HG02981 (cell line): ENCODE data around the gene NACC2.

Experiments used
- ATAC-seq: cut with Tn5 transposase; IDR thresholded peaks from one replicate; pipeline ENCODE4 v1.9.1; 2021; ENCODE audit warnings: mild to moderate bottlenecking, moderate library complexity; ENCODE audit not compliant: unreplicated experiment

Gene NACC2

GRCh38 chr9:136131629-136132511 is 36.8 kb upstream of the NACC2 start:
- no peak for ATAC-seq

GRCh38 chr9:136129176-136129575 is 34.1 kb upstream of the NACC2 start:
- ATAC-seq, result no peak

DNA sequence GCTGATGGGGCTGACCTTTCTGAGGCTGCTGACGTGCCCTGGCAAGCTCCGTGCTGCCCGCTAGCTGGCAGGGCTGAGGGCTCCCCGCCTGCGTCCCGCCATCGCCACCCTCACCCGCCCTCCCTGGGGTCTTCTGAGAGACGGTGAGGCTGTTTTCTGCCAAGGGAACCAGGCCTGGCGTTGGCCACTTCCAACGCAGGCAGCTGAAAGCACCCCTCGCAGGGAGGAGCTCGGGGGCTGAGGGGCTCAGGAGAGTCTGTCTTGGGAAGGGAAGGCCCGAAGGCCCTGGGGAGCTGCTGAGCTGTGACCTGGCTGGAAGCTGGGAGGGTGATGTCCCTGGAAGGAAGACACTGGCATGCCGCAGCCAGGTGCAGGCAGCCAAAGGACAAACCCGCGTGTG is 33.3 kb upstream of the NACC2 start:
- ATAC-seq, result no peak

DNA sequence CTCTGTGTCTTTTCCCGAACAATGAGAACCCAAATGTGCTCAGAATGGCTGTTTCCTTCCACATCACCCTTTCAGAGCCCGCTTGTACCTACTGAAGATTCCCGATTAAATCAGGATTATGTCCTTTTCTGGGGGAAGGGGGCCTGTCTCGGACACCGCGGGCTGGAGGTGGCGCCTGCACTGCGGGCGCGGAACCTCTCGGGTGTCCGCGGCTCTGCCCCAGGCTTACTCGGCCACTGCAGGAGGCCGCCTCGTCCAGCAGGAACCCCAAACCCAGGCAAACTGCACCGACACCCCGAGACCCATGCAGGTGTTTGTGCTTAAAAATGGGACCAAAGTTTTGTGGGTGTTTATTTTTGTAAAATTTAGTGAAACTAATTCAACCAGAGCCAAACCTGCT is 32.2 kb upstream of the NACC2 start:
- ATAC-seq, result no peak

DNA sequence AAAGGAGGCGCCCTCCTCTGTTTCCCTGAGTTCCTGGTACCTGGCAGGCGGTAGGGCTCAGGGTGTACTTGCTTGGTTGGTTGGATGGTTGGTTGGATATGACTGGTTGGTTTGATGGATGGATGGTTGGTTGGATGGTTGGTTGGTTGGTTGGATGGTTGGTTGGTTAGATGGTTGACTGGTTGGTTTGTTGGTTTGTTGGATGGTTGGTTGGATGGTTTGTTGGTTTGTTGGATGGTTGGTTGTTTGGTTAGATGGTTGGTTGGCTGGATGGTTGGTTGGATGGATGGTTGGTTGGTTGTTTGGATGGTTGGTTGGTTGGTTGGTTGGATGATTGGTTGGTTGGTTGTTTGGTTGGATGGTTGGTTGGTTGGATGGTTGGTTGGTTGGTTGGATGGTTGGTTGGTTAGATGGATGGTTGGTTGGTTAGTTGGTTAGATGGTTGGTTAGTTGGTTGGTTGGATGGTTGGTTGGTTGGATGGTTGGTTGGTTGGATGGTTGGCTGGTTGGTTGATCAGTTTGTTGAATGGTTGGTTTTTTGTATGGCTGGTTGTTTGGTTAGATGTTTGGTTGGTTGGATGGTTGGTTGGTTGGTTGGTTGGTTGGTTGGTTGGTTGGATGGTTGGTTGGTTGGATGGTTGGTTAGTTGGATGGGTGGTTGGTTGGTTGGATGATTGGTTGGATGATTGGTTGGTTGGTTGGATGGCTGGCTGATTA is 30.0 kb upstream of the NACC2 start:
- no peak for ATAC-seq

GRCh38 chr9:136122425-136123383 is 27.6 kb upstream of the NACC2 start:
- no peak for ATAC-seq

- no peak for ATAC-seq
These were observed 26.7 kb upstream of the NACC2 start for GRCh38 chr9:136121801-136122200.

GRCh38 chr9:136120438-136120844 is 25.4 kb upstream of the NACC2 start:
- no peak for ATAC-seq

DNA sequence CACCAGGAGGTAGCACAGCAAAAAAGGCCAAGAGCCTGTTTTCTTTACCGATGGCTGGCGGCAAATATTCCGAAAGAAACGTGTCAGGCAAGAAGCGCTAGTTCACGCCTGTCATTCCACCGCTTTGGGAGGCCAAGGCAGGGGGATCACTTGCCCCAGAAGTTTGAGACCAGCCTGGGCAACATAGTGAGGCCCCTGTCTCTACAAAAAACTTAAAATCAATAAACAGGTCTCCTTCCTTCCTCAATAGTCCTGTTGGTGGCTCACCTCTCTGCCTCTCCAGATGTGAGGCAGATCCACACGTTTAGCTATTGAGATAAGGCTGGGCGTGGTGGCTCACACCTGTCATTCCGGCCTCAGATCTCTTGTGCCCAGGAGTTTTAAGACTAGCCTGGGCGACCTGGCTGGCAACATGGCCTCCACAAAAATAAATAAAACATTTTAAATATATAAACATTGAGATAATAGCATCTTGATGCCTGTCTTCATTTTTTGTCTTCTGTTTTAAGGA is 24.8 kb upstream of the NACC2 start:
- ATAC-seq, result no peak

DNA sequence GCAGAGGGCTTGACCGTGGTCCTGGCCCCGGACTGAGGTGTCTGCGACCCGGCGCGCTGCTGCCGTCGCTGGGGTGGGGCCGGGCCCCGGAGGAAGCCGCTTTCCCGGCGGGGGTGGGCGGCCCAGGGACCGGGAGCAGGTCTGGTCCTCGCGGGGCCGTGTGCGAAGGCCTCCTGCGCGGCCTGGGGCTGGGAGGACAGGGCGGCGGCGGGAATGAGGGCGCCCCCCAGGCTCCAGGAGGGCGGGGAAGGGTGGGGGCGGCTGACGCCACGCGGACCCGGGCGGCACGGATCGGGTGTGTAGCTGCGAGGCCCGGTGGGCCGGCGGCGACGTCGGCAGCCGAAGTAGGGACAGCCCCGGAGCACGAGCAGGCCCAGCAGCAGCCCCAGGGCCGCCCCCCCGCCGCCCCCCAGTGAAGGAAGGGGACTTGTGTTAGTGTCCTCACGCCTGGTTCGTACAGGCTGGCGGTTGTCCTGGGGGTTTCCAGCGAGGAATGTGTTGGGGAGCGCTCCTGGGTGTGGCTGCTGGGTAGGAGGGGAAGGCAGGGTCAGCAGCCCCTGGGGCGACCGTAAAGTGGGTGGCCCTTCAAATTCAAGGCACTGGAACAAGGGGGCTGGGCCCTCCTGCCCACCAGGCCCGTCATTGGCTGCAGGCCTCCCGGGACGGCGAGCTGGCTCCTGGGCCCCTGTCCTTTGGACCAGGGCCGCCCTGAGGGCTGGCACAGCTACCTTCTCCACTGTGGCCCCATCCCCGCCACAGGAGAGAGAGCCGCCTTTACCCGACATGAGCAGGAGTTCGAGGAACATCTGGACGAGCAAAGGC is 24.2 kb upstream of the NACC2 start:
- no peak for ATAC-seq

GRCh38 chr9:136118320-136119060 is 23.4 kb upstream of the NACC2 start, which contains the start of gene TMEM250:
Gene TMEM250 (minus strand): TSS chr9:136118875. CDS start chr9:136116900, 1,975 bp downstream.
- ATAC-seq, result peak; percentile 75

- no peak for ATAC-seq
These were observed 22.8 kb upstream of the NACC2 start for GRCh38 chr9:136117916-136118319.

- ATAC-seq, result no peak
These were observed 22.3 kb upstream of the NACC2 start for GRCh38 chr9:136117291-136117915.

DNA sequence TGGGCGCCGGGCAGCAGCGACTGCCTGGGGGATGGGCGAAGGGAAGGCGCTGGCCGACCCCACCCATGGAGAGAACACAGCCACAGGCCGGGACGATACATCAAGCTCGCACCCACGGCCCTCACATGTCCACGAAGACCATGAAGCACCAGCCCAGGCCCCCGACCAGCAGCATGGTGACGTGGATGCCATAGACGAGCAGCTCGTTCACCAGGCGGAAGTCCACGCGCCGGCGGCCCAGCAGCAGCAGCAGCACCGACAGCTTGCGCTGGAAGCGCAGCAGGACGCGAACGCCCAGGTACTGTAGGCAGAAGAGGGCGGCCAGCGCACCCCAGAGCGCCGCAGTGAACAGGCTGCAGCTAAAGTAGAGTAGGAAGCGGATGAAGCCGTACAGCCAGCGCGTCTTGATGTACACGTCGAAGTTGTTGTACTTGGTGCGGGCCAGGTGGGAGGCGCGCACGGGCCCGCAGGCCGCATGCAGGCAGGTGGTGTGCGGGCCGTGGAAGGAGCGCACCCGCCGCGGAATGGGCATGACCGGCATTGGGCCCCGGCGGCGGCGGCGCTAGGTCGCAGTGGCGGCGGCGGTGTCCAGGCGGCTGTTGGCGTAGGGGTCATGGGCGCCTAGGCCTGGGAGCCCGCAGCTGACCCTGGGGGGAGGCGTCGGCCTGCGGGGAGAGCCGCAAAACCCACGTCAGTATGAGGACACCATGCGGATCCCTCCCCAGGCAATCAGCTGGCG is 21.4 kb upstream of the NACC2 start:
- no peak for ATAC-seq

- ATAC-seq, result no peak
These were observed 20.7 kb upstream of the NACC2 start for GRCh38 chr9:136115641-136116359.

- ATAC-seq, result no peak
These were observed 20.1 kb upstream of the NACC2 start for GRCh38 chr9:136115206-136115605.

DNA sequence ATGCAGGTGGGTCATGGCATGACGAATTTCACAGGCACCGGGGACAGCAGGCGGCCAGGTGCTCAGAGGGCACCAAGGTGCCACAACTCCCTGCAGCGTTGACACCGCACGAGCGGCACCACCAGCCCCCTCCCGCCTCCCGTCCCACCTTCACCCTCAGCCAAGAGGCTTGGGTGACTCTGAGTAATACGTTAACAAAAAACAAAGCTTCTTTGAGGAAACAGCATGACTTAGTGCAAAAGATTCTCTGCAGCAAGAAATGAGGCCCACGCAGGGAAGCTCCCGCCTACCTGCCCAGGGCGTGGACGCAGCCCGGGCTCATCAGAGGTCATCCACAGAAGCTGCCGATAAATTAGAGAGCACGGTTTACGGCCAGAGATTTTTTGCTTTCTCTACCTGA is 19.5 kb upstream of the NACC2 start:
- ATAC-seq, result no peak
